SK-N-SH (cell line): ENCODE results near the gene ADCY9. TPM values are rescaled to one million over a fixed set of nuclear protein-coding genes. Genes with fewer than 3 reads are reported as not detected.

Experiments
- CTCF ChIA-PET: fragments of 300-600, 350-600 bp; formaldehyde crosslinking; extraction: SDS; loops from one replicate; lab custom pipeline; 2021; lab: Yijun Ruan, JAX
- POLR2A ChIA-PET: fragments of 350-600 bp; sonication (Branson Sonifier 250); formaldehyde crosslinking; extraction: SDS; loops from one replicate; lab custom pipeline; 2020; ENCODE audit warnings: antibody characterized with exemption, inconsistent platforms; lab: Yijun Ruan, JAX
- DNase-seq: peaks from one replicate; pipeline ENCODE4 v3.0.0; 2012
- H2AFZ ChIP-seq: fragments of 200-600 bp; sonication (generic); 2 replicates; pipeline ENCODE4 v1.8.1; 2016; ENCODE audit warnings: antibody characterized with exemption, mild to moderate bottlenecking, low read depth
- H3F3A ChIP-seq: fragments of 200-600 bp; sonication (generic); replicated peaks from 2 replicates; pipeline ENCODE3; 2016; ENCODE audit warnings: antibody characterized with exemption, mild to moderate bottlenecking; ENCODE audit not compliant: insufficient read depth
- H3K27ac ChIP-seq, 2 experiments: fragments of 200-500 bp in 1 of 2; fragments of 200-600 bp in 1 of 2; sonication (Bioruptor generic) in 1 of 2; sonication (generic), shearing (Covaris generic) in 1 of 2; 2 replicates each; pipeline versions ENCODE4 v1.5.1 to v1.6.1; 2014 to 2016; ENCODE audit warnings: low read depth in 2 of 2, inconsistent platforms in 1 of 2, low read length in 1 of 2, mild to moderate bottlenecking in 1 of 2, mixed read lengths in 1 of 2
- H3K27me3 ChIP-seq: fragments of 200-600 bp; sonication (generic), shearing (Covaris generic); 2 replicates; pipeline ENCODE4 v1.6.1; 2016; ENCODE audit warnings: mixed run types; ENCODE audit not compliant: insufficient read depth
- H3K36me3 ChIP-seq, 2 experiments: fragments of 200-500 bp in 1 of 2; fragments of 200-600 bp in 1 of 2; sonication (Bioruptor generic) in 1 of 2; sonication (generic) in 1 of 2; replicated peaks in 1 of 2; 2 replicates each; pipeline versions ENCODE3 to v1.5.1; 2014 to 2016; ENCODE audit warnings: low read length in 1 of 2, mild to moderate bottlenecking in 1 of 2; ENCODE audit not compliant: insufficient read depth in 2 of 2, control insufficient read depth in 1 of 2
- H3K4me1 ChIP-seq, 2 experiments: fragments of 200-500 bp in 1 of 2; fragments of 200-600 bp in 1 of 2; sonication (Bioruptor generic) in 1 of 2; sonication (generic), shearing (Covaris generic) in 1 of 2; 2 replicates each; pipeline versions ENCODE4 v1.5.1 to v1.6.1; 2014 to 2016; ENCODE audit warnings: low read depth in 1 of 2, low read length in 1 of 2, mixed run types in 1 of 2; ENCODE audit not compliant: insufficient read depth in 2 of 2, control insufficient read depth in 1 of 2
- H3K4me2 ChIP-seq: fragments of 200-600 bp; sonication (generic), shearing (Covaris generic); 2 replicates; pipeline ENCODE4 v1.6.1; 2017; ENCODE audit warnings: mixed run types
- H3K4me3 ChIP-seq, 2 experiments: fragments of 200-500 bp in 1 of 2; fragments of 200-600 bp in 1 of 2; sonication (Bioruptor generic) in 1 of 2; sonication (generic), shearing (Covaris generic) in 1 of 2; 2 replicates each; pipeline versions ENCODE4 v1.5.1 to v1.8.1; 2014 to 2016; ENCODE audit warnings: low read depth in 2 of 2, inconsistent platforms in 1 of 2, low read length in 1 of 2, mild to moderate bottlenecking in 1 of 2, mixed read lengths in 1 of 2, moderate library complexity in 1 of 2
- H3K79me2 ChIP-seq: fragments of 200-600 bp; sonication (generic); 2 replicates; pipeline ENCODE4 v1.8.1; 2017; ENCODE audit warnings: mild to moderate bottlenecking; ENCODE audit not compliant: insufficient read depth
- H3K9ac ChIP-seq: fragments of 200-600 bp; sonication (generic); 2 replicates; pipeline ENCODE4 v1.6.1; 2017; ENCODE audit warnings: mixed run types
- H3K9me2 ChIP-seq: fragments of 200-600 bp; sonication (generic); 2 replicates; pipeline ENCODE4 v1.6.1; 2017; ENCODE audit warnings: mixed run types
- H3K9me3 ChIP-seq: fragments of 200-600 bp; sonication (generic); 2 replicates; pipeline ENCODE4 v1.6.1; 2017; ENCODE audit warnings: mixed run types, mild to moderate bottlenecking, moderate library complexity
- H4K20me1 ChIP-seq: fragments of 200-600 bp; sonication (generic); 2 replicates; pipeline ENCODE4 v1.6.1; 2017; ENCODE audit warnings: mild to moderate bottlenecking, mixed run types; ENCODE audit not compliant: insufficient read depth
- ELF1 ChIP-seq: IDR thresholded peaks from 2 replicates; pipeline ENCODE4 v1.4.0; 2012
- EP300 ChIP-seq, 2 experiments: IDR thresholded peaks; 2 replicates each; pipeline versions ENCODE4 v1.4.0 to v1.6.1; 2012; ENCODE audit warnings: borderline replicate concordance in 1 of 2, low read depth in 1 of 2, low read length in 1 of 2
- EZH2phosphoT487 ChIP-seq: fragments of 200-600 bp; sonication (generic); IDR thresholded peaks from 2 replicates; pipeline ENCODE4 v1.6.1; 2017; ENCODE audit warnings: low read depth, mixed run types, mild to moderate bottlenecking, antibody characterized with exemption, moderate library complexity, borderline replicate concordance
- FOSL2 ChIP-seq: IDR thresholded peaks from 2 replicates; pipeline ENCODE4 v1.4.0; 2012; ENCODE audit warnings: low read depth, mild to moderate bottlenecking, moderate library complexity, borderline replicate concordance
- FOXJ3 ChIP-seq: sonication (generic); formaldehyde crosslinking; IDR thresholded peaks from 2 replicates; pipeline ENCODE4 v1.5.1; 2020; ENCODE audit warnings: mild to moderate bottlenecking, missing genetic modification reagents
- GATA2 ChIP-seq: sonication (generic); formaldehyde crosslinking; IDR thresholded peaks from 2 replicates; pipeline ENCODE4 v1.5.0; 2020; ENCODE audit warnings: mild to moderate bottlenecking, missing genetic modification reagents
- MAX ChIP-seq: IDR thresholded peaks from 2 replicates; pipeline ENCODE4 v1.4.0; 2012; ENCODE audit warnings: low read depth
- NFIC ChIP-seq: IDR thresholded peaks from 2 replicates; pipeline ENCODE4 v1.4.0; 2012; ENCODE audit warnings: borderline replicate concordance
- NRF1 ChIP-seq: IDR thresholded peaks from 2 replicates; pipeline ENCODE4 v1.6.1; 2012; ENCODE audit warnings: low read depth, mild to moderate bottlenecking, low read length
- RAD21 ChIP-seq: IDR thresholded peaks from 2 replicates; pipeline ENCODE4 v1.6.1; 2012; ENCODE audit warnings: mild to moderate bottlenecking, low read length
- RCOR1 ChIP-seq: fragments of 150-350 bp; IDR thresholded peaks from 2 replicates; pipeline ENCODE4 v1.6.1; 2017; ENCODE audit warnings: antibody characterized with exemption, low read length
- REST ChIP-seq: IDR thresholded peaks from 2 replicates; pipeline ENCODE4 v1.6.1; 2012; ENCODE audit warnings: mild to moderate bottlenecking, low read depth, low read length, moderate library complexity
- RFX5 ChIP-seq: IDR thresholded peaks from 2 replicates; pipeline ENCODE4 v1.6.1; 2012; ENCODE audit warnings: mild to moderate bottlenecking, improper control_type of control experiment, low read length
- RXRA ChIP-seq: IDR thresholded peaks from 2 replicates; pipeline ENCODE4 v1.4.0; 2012; ENCODE audit warnings: low read depth, mild to moderate bottlenecking, borderline replicate concordance
- SIN3A ChIP-seq: IDR thresholded peaks from 2 replicates; pipeline ENCODE4 v1.6.1; 2012; ENCODE audit warnings: low read depth, mild to moderate bottlenecking, low read length, moderate library complexity, borderline replicate concordance
- SMC3 ChIP-seq: IDR thresholded peaks from 2 replicates; pipeline ENCODE4 v1.6.1; 2012; ENCODE audit warnings: low read depth, low read length, improper control_type of control experiment
- TAF1 ChIP-seq: IDR thresholded peaks from 2 replicates; pipeline ENCODE4 v1.6.1; 2012; ENCODE audit warnings: low read depth, mild to moderate bottlenecking, low read length, moderate library complexity, borderline replicate concordance
- TEAD4 ChIP-seq: IDR thresholded peaks from 2 replicates; pipeline ENCODE4 v1.4.0; 2012; ENCODE audit warnings: mild to moderate bottlenecking, borderline replicate concordance; ENCODE audit not compliant: insufficient read depth
- USF1 ChIP-seq: IDR thresholded peaks from 2 replicates; pipeline ENCODE4 v1.4.0; 2012; ENCODE audit warnings: low read depth, borderline replicate concordance
- YY1 ChIP-seq: IDR thresholded peaks from 2 replicates; pipeline ENCODE4 v1.4.0; 2012; ENCODE audit warnings: low read depth, mild to moderate bottlenecking
- WGBS: methylation state at CpG from one replicate; pipeline ENCODE4 v1.1.6; 2017; ENCODE audit warnings: low lambda C conversion rate; 5-methylcytosine and 5-hydroxymethylcytosine counted together
- polyA plus RNA-seq, 3 experiments: library from polyadenylated mRNA; depleted of rRNA; stranded (reverse); fragments of >200 nt; gene quantifications; 2 replicates each; pipeline ENCODE4 v1.2.3, GENCODE V29; 2012
- TF ChIP-seq, protein P1 (sequence below): fragments of 150-350 bp; IDR thresholded peaks from 2 replicates; pipeline ENCODE4 v1.6.1; 2016; ENCODE audit warnings: mild to moderate bottlenecking, low read depth, low read length
- TF ChIP-seq, protein P2 (sequence below): fragments of 150-350 bp; IDR thresholded peaks from 2 replicates; pipeline ENCODE4 v1.6.1; 2017; ENCODE audit warnings: antibody characterized with exemption, low read length, low read depth, borderline replicate concordance

Gene ADCY9
- polyA plus RNA-seq, 1 of the 3 experiments (the other 2 are of a cell fraction), result 5.2 TPM

DNA sequence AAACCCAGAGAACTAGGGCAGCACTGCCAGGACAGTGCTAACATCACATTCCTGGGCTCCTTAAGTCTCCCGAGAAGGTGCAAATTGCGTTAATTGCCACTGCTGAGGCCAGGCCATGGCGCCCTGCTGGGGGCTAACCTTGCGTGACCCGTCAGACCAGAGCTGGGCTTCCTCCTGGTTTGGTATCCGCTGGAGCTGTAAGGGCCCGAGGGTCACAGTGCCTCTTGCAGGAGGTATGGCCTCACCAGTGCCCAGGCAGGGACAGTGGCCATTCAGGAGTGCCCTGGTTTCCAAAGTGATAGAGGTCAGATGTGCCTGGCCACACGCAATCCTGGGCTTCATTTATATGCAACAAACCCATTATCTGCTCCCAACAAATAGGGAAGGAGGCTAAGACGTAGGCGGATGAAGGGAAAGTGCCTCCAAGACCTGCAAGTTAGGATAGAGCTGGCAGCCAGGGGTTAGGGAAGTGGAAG is 17.7 kb upstream of the ADCY9 start:
- no peaks in the 10 kb centered on the region for H3K27me3 ChIP-seq
- no peaks in the 10 kb centered on the region for H4K20me1 ChIP-seq
- H3K4me2 ChIP-seq, result no peak overlapping the region
- H2AFZ ChIP-seq, result no peak overlapping the region
- H3K36me3 ChIP-seq, result no peaks in the 10 kb centered on the region
- no peaks in the 10 kb centered on the region for H3F3A ChIP-seq
- H3K9ac ChIP-seq, result no peak overlapping the region
- H3K27ac ChIP-seq, result no peak overlapping the region
- TF ChIP-seq FOSL2, result no peak
- TF ChIP-seq TAF1, result no peak
- TF ChIP-seq TEAD4, result no peak
- TF ChIP-seq RAD21, result no peak
- TF ChIP-seq SIN3A, result no peak
- TF ChIP-seq GATA2, result no peak
- TF ChIP-seq RCOR1, result no peak
- TF ChIP-seq RXRA, result no peak
- no peak for TF ChIP-seq RFX5
- TF ChIP-seq USF1, result no peak
- no peak for TF ChIP-seq MAX
- no peak for TF ChIP-seq EZH2phosphoT487
- TF ChIP-seq, protein P1, sequence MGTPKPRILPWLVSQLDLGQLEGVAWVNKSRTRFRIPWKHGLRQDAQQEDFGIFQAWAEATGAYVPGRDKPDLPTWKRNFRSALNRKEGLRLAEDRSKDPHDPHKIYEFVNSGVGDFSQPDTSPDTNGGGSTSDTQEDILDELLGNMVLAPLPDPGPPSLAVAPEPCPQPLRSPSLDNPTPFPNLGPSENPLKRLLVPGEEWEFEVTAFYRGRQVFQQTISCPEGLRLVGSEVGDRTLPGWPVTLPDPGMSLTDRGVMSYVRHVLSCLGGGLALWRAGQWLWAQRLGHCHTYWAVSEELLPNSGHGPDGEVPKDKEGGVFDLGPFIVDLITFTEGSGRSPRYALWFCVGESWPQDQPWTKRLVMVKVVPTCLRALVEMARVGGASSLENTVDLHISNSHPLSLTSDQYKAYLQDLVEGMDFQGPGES, result no peak
- no peak for TF ChIP-seq NFIC
- no peak for TF ChIP-seq ELF1
- H3K9me3 ChIP-seq, result no peaks in the 10 kb centered on the region
- CTCF ChIA-PET, result no interaction called here
- POLR2A ChIA-PET, result no interaction called here
- H3K4me3 ChIP-seq, result no peak overlapping the region
- no peaks in the 10 kb centered on the region for H3K4me1 ChIP-seq
- H3K79me2 ChIP-seq, result no peaks in the 10 kb centered on the region
- no peak for DNase-seq
- 89% methylated on average over 5 of the region's 10 CpGs for WGBS
- H3K9me2 ChIP-seq, result no peaks in the 10 kb centered on the region

- CTCF ChIA-PET, result no interaction called here
- H2AFZ ChIP-seq, result no peak overlapping the region
- H3K4me3 ChIP-seq, result no peak overlapping the region
- no peaks in the 10 kb centered on the region for H3K4me1 ChIP-seq
- no peaks in the 10 kb centered on the region for H3F3A ChIP-seq
- H3K9ac ChIP-seq, result no peak overlapping the region
- H3K9me3 ChIP-seq, result no peaks in the 10 kb centered on the region
- no peak for DNase-seq
- no peaks in the 10 kb centered on the region for H3K36me3 ChIP-seq
- WGBS, result 64% methylated on average over 12 of the region's 13 CpGs
- POLR2A ChIA-PET, result no interaction called here
- no peaks in the 10 kb centered on the region for H3K9me2 ChIP-seq
- no peaks in the 10 kb centered on the region for H3K27me3 ChIP-seq
- no peaks in the 10 kb centered on the region for H3K79me2 ChIP-seq
- H3K4me2 ChIP-seq, result no peak overlapping the region
- no peak overlapping the region for H3K27ac ChIP-seq
- H4K20me1 ChIP-seq, result no peaks in the 10 kb centered on the region
- TF ChIP-seq SIN3A, result no peak
- TF ChIP-seq YY1, result no peak
- no peak for TF ChIP-seq NRF1
- TF ChIP-seq RCOR1, result no peak
- no peak for TF ChIP-seq REST
- no peak for TF ChIP-seq SMC3
- TF ChIP-seq MAX, result no peak
- no peak for TF ChIP-seq EP300 (IDR thresholded peaks at IDR 0.05; ENCODE audit: borderline replicate concordance in 1 of 2, low read depth in 1 of 2, low read length in 1 of 2)
- no peak for TF ChIP-seq RFX5
- no peak for TF ChIP-seq NFIC
- TF ChIP-seq, protein P2, sequence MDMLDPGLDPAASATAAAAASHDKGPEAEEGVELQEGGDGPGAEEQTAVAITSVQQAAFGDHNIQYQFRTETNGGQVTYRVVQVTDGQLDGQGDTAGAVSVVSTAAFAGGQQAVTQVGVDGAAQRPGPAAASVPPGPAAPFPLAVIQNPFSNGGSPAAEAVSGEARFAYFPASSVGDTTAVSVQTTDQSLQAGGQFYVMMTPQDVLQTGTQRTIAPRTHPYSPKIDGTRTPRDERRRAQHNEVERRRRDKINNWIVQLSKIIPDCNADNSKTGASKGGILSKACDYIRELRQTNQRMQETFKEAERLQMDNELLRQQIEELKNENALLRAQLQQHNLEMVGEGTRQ, result no peak
- TF ChIP-seq FOXJ3, result no peak
Observed at GRCh38 chr16:4131621-4132020, 15.4 kb upstream of the ADCY9 start.
